Mammary epithelial cell (primary cell): Measurements from ENCODE around the gene TNFSF9.

Experiments
- EZH2 ChIP-seq: IDR thresholded peaks from 2 replicates; pipeline ENCODE4 v1.6.1; 2012; ENCODE audit warnings: low read length, inconsistent platforms, borderline replicate concordance
- TF ChIP-seq, protein P1 (sequence below), 2 donors: IDR thresholded peaks in 1 of 2; conservative IDR thresholded peaks in 1 of 2; 2 replicates each; pipeline ENCODE4 v1.5.1; 2011 to 2012; ENCODE audit warnings: inconsistent platforms in 2 of 2, low read length in 2 of 2, mild to moderate bottlenecking in 2 of 2, control low read depth in 1 of 2, low read depth in 1 of 2; ENCODE audit not compliant: insufficient read depth in 1 of 2; ENCODE audit errors: extremely low read depth in 1 of 2

DNA sequence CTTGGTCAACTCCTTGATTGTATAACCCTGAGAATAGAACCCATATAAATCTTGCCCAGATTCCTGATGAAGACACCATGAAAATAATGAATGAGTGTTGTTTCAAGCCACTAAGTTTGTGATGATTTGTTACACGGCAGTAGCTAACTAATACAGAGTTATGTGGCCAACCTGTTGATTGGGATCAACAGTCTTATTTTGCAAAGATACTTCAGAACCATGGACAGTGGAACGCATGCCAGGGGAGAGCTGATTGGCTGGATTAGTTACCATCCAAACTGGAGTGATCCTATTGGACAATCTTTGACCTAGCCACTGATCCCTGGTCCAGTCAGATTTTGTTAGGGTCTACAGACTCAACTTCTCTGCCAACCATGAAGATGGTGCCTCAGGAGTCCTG, 33.6 kb downstream of the TNFSF9 start:
- TF ChIP-seq, protein P1, sequence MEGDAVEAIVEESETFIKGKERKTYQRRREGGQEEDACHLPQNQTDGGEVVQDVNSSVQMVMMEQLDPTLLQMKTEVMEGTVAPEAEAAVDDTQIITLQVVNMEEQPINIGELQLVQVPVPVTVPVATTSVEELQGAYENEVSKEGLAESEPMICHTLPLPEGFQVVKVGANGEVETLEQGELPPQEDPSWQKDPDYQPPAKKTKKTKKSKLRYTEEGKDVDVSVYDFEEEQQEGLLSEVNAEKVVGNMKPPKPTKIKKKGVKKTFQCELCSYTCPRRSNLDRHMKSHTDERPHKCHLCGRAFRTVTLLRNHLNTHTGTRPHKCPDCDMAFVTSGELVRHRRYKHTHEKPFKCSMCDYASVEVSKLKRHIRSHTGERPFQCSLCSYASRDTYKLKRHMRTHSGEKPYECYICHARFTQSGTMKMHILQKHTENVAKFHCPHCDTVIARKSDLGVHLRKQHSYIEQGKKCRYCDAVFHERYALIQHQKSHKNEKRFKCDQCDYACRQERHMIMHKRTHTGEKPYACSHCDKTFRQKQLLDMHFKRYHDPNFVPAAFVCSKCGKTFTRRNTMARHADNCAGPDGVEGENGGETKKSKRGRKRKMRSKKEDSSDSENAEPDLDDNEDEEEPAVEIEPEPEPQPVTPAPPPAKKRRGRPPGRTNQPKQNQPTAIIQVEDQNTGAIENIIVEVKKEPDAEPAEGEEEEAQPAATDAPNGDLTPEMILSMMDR (conservative IDR thresholded peaks at IDR 0.05 in 1 of 2, IDR thresholded peaks at IDR 0.05 in 1 of 2; ENCODE audit: extremely low read depth in 1 of 2, insufficient read depth in 1 of 2, low read depth in 1 of 2, low read length in 2 of 2): no peak
- TF ChIP-seq EZH2: no peak
